A549 (cell line): Measurements from ENCODE around the gene PPP4C.

Experiments
- BHLHE40 ChIP-seq: IDR thresholded peaks from 2 replicates; pipeline ENCODE4 v1.6.1; 2012; ENCODE audit warnings: low read depth, low read length, inconsistent platforms
- CEBPB ChIP-seq, 2 experiments: fragments of >200 bp in 1 of 2; sonication (Bioruptor Twin) in 1 of 2; formaldehyde crosslinking in 1 of 2; IDR thresholded peaks; 2 replicates each; pipeline ENCODE4 v1.6.1; 2012 to 2016
- CTCF ChIP-seq: fragments of >200 bp; sonication (Bioruptor Twin); formaldehyde crosslinking; IDR thresholded peaks from 3 replicates; pipeline ENCODE4 v1.5.1; 2016
- ESRRA ChIP-seq: fragments of 150-350 bp; IDR thresholded peaks from 2 replicates; pipeline ENCODE4 v1.6.1; 2014; ENCODE audit warnings: mild to moderate bottlenecking, low read length, borderline replicate concordance
- KDM1A ChIP-seq: fragments of 200-600 bp; sonication (generic); IDR thresholded peaks from 2 replicates; pipeline ENCODE4 v1.6.1; 2016; ENCODE audit warnings: low read depth, mild to moderate bottlenecking
- MAX ChIP-seq: IDR thresholded peaks from 2 replicates; pipeline ENCODE4 v1.6.1; 2012
- MAZ ChIP-seq: fragments of 150-350 bp; IDR thresholded peaks from 2 replicates; pipeline ENCODE4 v1.6.1; 2014; ENCODE audit warnings: antibody characterized with exemption, low read depth, low read length, borderline replicate concordance
- MYC ChIP-seq: IDR thresholded peaks from 2 replicates; pipeline ENCODE4 v1.6.1; 2012; ENCODE audit warnings: mild to moderate bottlenecking, inconsistent platforms, low read length, improper control_type of control experiment, borderline replicate concordance
- NR3C1 ChIP-seq: fragments of >200 bp; sonication (Bioruptor Twin); formaldehyde crosslinking; IDR thresholded peaks from 3 replicates; pipeline ENCODE4 v1.6.1; 2017
- POLR2A ChIP-seq: IDR thresholded peaks from 2 replicates; pipeline ENCODE4 v1.6.1; 2012; ENCODE audit warnings: mild to moderate bottlenecking, low read length
- RFX5 ChIP-seq: fragments of 450-650 bp; IDR thresholded peaks from 2 replicates; pipeline ENCODE4 v1.7.1; 2014; ENCODE audit warnings: antibody characterized with exemption, mild to moderate bottlenecking, moderate library complexity
- TF ChIP-seq, protein P1 (sequence below): fragments of 200-600 bp; sonication (generic); IDR thresholded peaks from 2 replicates; pipeline ENCODE4 v1.6.1; 2016; ENCODE audit warnings: antibody characterized with exemption, mild to moderate bottlenecking, moderate library complexity

DNA sequence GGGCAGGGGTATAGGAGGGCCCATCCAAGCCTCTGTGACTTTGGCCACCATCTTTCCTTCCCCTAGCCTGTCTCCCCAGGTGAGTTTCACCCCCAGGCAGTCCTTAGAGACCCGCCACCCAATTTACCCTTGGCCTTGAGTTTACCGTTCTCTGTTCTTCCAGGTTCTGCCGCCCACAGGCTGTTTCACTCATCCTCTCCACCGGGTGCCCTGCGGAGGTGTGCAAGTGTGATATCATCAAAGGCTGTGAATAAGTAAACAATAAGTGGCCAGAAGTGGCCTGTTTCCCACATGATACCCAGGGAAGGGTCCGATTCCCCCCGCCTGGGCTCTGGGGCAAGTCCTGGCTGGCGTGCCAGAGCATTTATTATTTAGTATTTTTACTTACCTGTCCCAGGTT, 29.6 kb upstream of the PPP4C start:
- TF ChIP-seq CTCF (no peak), POLR2A (no peak), RFX5 (no peak), MYC (no peak), MAZ (no peak), CEBPB (IDR thresholded peaks at IDR 0.05) (no peak), MAX (no peak), NR3C1 (no peak), BHLHE40 (no peak), KDM1A (no peak), ESRRA (no peak)
- TF ChIP-seq, protein P1, sequence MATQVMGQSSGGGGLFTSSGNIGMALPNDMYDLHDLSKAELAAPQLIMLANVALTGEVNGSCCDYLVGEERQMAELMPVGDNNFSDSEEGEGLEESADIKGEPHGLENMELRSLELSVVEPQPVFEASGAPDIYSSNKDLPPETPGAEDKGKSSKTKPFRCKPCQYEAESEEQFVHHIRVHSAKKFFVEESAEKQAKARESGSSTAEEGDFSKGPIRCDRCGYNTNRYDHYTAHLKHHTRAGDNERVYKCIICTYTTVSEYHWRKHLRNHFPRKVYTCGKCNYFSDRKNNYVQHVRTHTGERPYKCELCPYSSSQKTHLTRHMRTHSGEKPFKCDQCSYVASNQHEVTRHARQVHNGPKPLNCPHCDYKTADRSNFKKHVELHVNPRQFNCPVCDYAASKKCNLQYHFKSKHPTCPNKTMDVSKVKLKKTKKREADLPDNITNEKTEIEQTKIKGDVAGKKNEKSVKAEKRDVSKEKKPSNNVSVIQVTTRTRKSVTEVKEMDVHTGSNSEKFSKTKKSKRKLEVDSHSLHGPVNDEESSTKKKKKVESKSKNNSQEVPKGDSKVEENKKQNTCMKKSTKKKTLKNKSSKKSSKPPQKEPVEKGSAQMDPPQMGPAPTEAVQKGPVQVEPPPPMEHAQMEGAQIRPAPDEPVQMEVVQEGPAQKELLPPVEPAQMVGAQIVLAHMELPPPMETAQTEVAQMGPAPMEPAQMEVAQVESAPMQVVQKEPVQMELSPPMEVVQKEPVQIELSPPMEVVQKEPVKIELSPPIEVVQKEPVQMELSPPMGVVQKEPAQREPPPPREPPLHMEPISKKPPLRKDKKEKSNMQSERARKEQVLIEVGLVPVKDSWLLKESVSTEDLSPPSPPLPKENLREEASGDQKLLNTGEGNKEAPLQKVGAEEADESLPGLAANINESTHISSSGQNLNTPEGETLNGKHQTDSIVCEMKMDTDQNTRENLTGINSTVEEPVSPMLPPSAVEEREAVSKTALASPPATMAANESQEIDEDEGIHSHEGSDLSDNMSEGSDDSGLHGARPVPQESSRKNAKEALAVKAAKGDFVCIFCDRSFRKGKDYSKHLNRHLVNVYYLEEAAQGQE = no peak
